ENCODE measurements around the gene PRKN. TPM values are rescaled to one million over a fixed set of nuclear protein-coding genes. Genes with fewer than 3 reads are reported as not detected.

Gene PRKN
- total RNA-seq, 1 donor from 2014 or later: 1.3 TPM

DNA sequence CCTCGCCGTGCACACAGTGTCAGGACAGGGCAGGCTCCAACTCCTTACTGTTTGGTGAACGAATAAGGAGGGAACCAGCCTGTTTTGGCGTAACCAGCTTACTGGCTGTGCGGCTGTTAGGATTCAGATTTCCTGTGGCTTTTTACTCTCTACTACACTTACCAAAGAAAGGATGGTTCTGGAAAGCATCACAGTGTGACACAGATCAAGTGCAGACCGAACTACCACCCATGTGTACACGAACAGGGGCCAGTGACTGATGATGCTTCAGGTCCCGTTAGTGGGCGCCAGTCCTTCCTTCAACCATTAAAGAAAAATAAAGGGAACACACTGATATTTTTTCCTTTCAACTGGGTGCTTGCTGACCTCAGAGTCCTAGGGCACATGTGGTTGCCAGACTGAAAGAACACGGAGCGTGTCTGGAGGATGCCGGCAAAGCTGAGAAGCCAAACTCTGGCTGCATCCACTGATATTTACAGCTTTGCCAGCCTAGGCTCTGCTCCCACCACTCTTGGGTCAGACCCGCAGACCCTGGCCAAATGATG, 1101.4 kb downstream of the PRKN start:
- no peak overlapping the region for H3K27ac Mint-ChIP-seq (ENCODE audit: unreplicated experiment)
- H3K4me2 ChIP-seq (ENCODE audit: low read length): no peak overlapping the region
- H3K4me3 ChIP-seq (ENCODE audit: insufficient read depth, low read depth, low read length): no peak overlapping the region
- no peaks in the 10 kb centered on the region for H3K36me3 ChIP-seq (ENCODE audit: insufficient read depth, low read length)
- no peaks in the 10 kb centered on the region for H3K36me3 Mint-ChIP-seq (ENCODE audit: low read depth, unreplicated experiment)
- H3K27ac ChIP-seq (ENCODE audit: low read depth, low read length): no peak overlapping the region
- H3K9me3 ChIP-seq (ENCODE audit: insufficient read depth, low read depth, low read length): no peaks in the 10 kb centered on the region
- H3K4me1 Mint-ChIP-seq (ENCODE audit: low read depth, unreplicated experiment): no peaks in the 10 kb centered on the region
- TF ChIP-seq EZH2 (IDR thresholded peaks at IDR 0.05; ENCODE audit: insufficient read depth, low read length): no peak
- TF ChIP-seq, protein P1, sequence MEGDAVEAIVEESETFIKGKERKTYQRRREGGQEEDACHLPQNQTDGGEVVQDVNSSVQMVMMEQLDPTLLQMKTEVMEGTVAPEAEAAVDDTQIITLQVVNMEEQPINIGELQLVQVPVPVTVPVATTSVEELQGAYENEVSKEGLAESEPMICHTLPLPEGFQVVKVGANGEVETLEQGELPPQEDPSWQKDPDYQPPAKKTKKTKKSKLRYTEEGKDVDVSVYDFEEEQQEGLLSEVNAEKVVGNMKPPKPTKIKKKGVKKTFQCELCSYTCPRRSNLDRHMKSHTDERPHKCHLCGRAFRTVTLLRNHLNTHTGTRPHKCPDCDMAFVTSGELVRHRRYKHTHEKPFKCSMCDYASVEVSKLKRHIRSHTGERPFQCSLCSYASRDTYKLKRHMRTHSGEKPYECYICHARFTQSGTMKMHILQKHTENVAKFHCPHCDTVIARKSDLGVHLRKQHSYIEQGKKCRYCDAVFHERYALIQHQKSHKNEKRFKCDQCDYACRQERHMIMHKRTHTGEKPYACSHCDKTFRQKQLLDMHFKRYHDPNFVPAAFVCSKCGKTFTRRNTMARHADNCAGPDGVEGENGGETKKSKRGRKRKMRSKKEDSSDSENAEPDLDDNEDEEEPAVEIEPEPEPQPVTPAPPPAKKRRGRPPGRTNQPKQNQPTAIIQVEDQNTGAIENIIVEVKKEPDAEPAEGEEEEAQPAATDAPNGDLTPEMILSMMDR (IDR thresholded peaks at IDR 0.05; ENCODE audit: insufficient read depth, low read depth, low read length): no peak
- H3K9me3 Mint-ChIP-seq (ENCODE audit: unreplicated experiment): peaks cover 3% of the 10 kb centered on the region
- H2AFZ ChIP-seq (ENCODE audit: low read depth, low read length): no peak overlapping the region
- H3K27me3 Mint-ChIP-seq (ENCODE audit: low read depth, unreplicated experiment): peaks cover 2% of the 10 kb centered on the region
- no peaks in the 10 kb centered on the region for H4K20me1 ChIP-seq (ENCODE audit: insufficient read depth, low read length)
- no peak overlapping the region for H3K4me3 Mint-ChIP-seq (ENCODE audit: unreplicated experiment)
- no peaks in the 10 kb centered on the region for H3K27me3 ChIP-seq (ENCODE audit: insufficient read depth, low read length)
- H3K79me2 ChIP-seq (ENCODE audit: insufficient read depth, low read length): no peaks in the 10 kb centered on the region
- H3K9ac ChIP-seq (ENCODE audit: low read length): no peak overlapping the region
- peaks cover 8% of the 10 kb centered on the region for H3K4me1 ChIP-seq (ENCODE audit: insufficient read depth, low read length)
- FAIRE-seq: no peak
- DNase-seq (ENCODE audit: low read depth): no peak

DNA sequence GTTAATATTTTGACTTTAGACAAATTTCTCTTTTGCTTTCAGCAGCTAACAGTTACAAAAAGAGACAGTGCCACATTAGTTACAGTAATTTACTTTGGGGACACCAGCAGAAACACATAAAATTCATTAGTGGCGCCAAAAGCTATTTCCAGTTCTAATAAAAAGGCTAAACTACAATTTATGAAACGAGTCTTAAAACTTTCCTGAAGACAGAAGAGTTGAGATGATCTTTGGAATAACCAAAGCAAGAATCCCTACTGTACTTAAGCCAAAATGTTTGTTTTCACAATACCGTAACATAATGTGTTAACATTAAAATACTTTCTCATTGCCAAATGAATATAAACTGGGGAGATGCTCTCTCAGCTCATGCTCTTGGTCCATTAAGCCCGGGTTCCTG, 1103.5 kb downstream of the PRKN start:
- no peak overlapping the region for H2AFZ ChIP-seq (ENCODE audit: low read depth, low read length)
- no peak overlapping the region for H3K27ac Mint-ChIP-seq (ENCODE audit: unreplicated experiment)
- DNase-seq (ENCODE audit: low read depth) (no peak), FAIRE-seq (no peak)
- H3K27ac ChIP-seq (ENCODE audit: low read depth, low read length): no peak overlapping the region
- H3K27me3 ChIP-seq (ENCODE audit: insufficient read depth, low read length): no peaks in the 10 kb centered on the region
- no peaks in the 10 kb centered on the region for H3K4me1 Mint-ChIP-seq (ENCODE audit: low read depth, unreplicated experiment)
- no peaks in the 10 kb centered on the region for H4K20me1 ChIP-seq (ENCODE audit: insufficient read depth, low read length)
- peaks cover 4% of the 10 kb centered on the region for H3K27me3 Mint-ChIP-seq (ENCODE audit: low read depth, unreplicated experiment)
- H3K4me3 Mint-ChIP-seq (ENCODE audit: unreplicated experiment): no peak overlapping the region
- TF ChIP-seq, protein P1 (IDR thresholded peaks at IDR 0.05; ENCODE audit: insufficient read depth, low read depth, low read length): no peak
- no peak for TF ChIP-seq EZH2 (IDR thresholded peaks at IDR 0.05; ENCODE audit: insufficient read depth, low read length)
- no peaks in the 10 kb centered on the region for H3K36me3 ChIP-seq (ENCODE audit: insufficient read depth, low read length)
- no peak overlapping the region for H3K4me2 ChIP-seq (ENCODE audit: low read length)
- H3K9me3 Mint-ChIP-seq (ENCODE audit: unreplicated experiment): no peaks in the 10 kb centered on the region
- no peaks in the 10 kb centered on the region for H3K79me2 ChIP-seq (ENCODE audit: insufficient read depth, low read length)
- H3K9ac ChIP-seq (ENCODE audit: low read length): no peak overlapping the region
- no peaks in the 10 kb centered on the region for H3K4me1 ChIP-seq (ENCODE audit: insufficient read depth, low read length)
- no peaks in the 10 kb centered on the region for H3K9me3 ChIP-seq (ENCODE audit: insufficient read depth, low read depth, low read length)
- H3K36me3 Mint-ChIP-seq (ENCODE audit: low read depth, unreplicated experiment): no peaks in the 10 kb centered on the region
- no peak overlapping the region for H3K4me3 ChIP-seq (ENCODE audit: insufficient read depth, low read depth, low read length)

DNA sequence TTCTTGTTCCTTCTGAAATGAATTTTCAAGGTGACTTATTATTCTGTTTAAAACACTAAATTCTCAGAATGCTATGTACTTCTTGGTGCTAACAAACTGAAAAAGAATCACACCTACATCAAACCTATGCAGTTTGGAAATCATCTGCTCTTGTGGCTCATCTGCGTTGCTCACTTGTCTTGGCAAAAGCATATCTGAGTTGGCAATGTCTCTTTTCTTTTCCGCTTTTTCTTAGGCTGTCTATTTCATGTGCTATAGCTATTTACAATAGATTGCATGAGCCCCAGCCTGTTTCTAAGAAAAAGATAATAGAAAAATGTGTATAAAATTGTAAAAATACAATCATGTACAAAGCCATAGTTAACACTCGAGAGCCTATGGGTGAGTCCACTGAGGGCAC, 1104.8 kb downstream of the PRKN start:
- Histone ChIP-seq H3K36me3 (ENCODE audit: insufficient read depth, low read length) (no peaks in the 10 kb centered on the region), H3K4me1 (ENCODE audit: insufficient read depth, low read length) (no peaks in the 10 kb centered on the region), H3K79me2 (ENCODE audit: insufficient read depth, low read length) (no peaks in the 10 kb centered on the region), H2AFZ (ENCODE audit: low read depth, low read length) (no peak overlapping the region), H4K20me1 (ENCODE audit: insufficient read depth, low read length) (no peaks in the 10 kb centered on the region), H3K27me3 (ENCODE audit: insufficient read depth, low read length) (no peaks in the 10 kb centered on the region), H3K9ac (ENCODE audit: low read length) (no peak overlapping the region), H3K27ac (ENCODE audit: low read depth, low read length) (no peak overlapping the region), H3K4me3 (ENCODE audit: insufficient read depth, low read depth, low read length) (no peak overlapping the region), H3K9me3 (ENCODE audit: insufficient read depth, low read depth, low read length) (no peaks in the 10 kb centered on the region), H3K4me2 (ENCODE audit: low read length) (no peak overlapping the region)
- Mint-ChIP-seq H3K4me3 (ENCODE audit: unreplicated experiment) (no peak overlapping the region), H3K27me3 (ENCODE audit: low read depth, unreplicated experiment) (peaks cover 2% of the 10 kb centered on the region), H3K27ac (ENCODE audit: unreplicated experiment) (no peak overlapping the region), H3K9me3 (ENCODE audit: unreplicated experiment) (no peaks in the 10 kb centered on the region), H3K4me1 (ENCODE audit: low read depth, unreplicated experiment) (no peaks in the 10 kb centered on the region), H3K36me3 (ENCODE audit: low read depth, unreplicated experiment) (no peaks in the 10 kb centered on the region)
- no peak for TF ChIP-seq EZH2 (IDR thresholded peaks at IDR 0.05; ENCODE audit: insufficient read depth, low read length)
- TF ChIP-seq, protein P1 (IDR thresholded peaks at IDR 0.05; ENCODE audit: insufficient read depth, low read depth, low read length): no peak
- DNase-seq (ENCODE audit: low read depth) (peak; percentile 33), FAIRE-seq (no peak)
